NCI-H460 (cell line): ENCODE results near the gene PRF1. TPM values are rescaled to one million over a fixed set of nuclear protein-coding genes. Genes with fewer than 3 reads are reported as not detected.
"Not testable (repeated sequence)": the region's sequence is repeated elsewhere in the genome, so short reads cannot be mapped to it uniquely, and the experiment has no call there.

Experiments
- DNase-seq: peaks from one replicate; pipeline ENCODE4 v3.0.0-alpha.2; 2016; ENCODE audit warnings: low read depth; ENCODE audit errors: extremely low read depth
- total RNA-seq: library from RNA; depleted of rRNA; stranded (reverse); fragments of >200 nt; shearing (Covaris generic); gene quantifications from 2 replicates; pipeline ENCODE4 v1.2.3, GENCODE V29; 2014

PRF1 gene
- total RNA-seq, 1 experiment from 2014 or later: not detected

DNA sequence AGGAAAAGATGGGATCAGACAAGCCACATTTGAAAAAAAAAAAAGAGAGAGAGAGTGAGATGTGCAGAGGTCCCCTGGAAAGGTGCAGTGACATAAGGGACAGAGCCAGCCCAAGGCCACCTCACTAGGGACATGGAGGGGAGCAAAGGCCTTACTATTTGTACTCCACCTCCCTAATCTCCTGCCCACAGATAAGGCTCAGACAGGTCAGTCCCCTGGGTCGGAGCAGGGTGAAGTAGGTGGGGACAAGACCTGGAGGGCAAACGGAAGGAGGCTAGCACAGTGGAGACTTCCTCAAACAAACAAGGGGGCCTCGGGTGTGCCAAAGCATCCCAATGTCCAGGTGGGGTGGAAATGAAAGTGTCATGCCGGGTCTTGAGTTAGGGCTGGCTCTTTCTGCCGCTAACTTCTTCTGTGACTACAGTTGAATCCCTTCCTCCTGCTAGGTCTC, 7.0 kb downstream of the PRF1 start:
- no peak for DNase-seq

DNA sequence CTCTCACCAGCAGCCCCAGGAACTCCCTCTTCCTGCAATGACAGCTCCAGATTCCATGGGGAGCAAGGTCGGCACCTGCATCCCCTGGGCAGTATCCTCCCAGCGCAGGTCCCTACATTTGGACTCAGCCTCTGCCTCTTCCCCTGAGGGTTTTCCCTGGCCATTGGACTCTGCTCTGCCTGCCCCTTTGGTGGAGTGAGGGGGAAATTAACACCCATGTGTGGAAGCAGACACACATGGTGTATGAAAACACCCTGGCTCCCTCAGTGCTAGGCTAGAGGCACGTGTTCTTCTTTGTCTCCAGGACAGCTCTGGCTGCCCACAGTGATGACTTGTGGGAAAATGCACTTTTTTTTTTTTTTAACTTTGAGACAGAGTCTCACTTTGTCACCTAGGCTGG, 8.4 kb downstream of the PRF1 start:
- no peak for DNase-seq

DNA sequence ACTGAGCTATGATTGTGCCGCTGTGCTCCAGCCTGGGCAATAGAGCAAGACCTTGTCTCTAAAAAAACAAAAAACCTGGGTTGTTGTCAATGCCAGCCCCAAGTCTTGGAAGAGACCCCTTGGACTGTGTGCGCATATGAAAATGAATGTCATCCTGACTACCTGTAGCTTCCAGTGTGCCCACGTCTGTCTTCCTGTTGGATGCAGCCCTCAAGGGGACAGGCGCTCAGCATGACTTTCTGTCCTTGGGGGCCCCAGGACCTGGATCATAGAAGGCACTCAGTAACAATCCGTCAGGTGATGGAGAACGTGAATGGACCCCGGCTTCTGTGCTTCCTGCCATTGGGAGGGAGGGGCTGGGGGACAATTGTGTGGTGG, 9.0 kb downstream of the PRF1 start:
- DNase-seq: no peak

DNA sequence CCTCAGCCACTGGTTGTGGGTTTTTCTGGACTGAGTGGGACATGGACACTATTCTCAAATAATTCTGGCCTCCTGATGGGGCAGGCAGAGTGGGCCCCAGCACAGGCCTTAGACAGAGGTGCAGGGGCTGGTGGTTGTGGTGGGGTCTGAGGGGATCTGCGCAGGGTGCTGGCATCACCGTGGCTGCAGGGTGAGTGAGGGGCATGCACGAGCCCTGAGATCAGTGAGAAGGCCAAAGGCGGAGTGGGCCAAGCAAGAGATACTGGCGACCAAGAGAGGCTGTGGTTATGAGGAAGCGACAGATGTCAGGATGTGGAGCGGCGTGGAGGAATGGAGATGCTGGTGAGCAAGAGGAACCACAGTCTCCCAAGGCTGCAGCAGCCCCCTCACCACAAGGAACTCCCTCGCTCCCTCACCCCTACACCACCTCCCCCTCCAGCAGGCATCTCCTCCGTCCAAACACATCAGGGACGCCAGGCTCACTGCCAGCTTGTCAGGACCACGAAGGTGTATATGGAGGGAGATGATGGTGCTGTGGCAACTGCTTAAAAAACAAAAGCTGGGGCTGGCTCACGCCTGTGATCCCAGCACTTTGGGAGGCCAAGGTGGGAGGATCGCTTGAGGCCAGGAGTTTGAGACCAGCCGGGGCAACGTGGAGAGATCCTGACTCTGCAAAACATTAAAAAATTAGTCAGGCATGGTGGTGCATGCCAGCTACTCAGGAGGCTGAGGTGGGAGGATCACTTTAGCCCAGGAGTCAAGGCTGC, 9.6 kb downstream of the PRF1 start:
- no peak for DNase-seq

DNA sequence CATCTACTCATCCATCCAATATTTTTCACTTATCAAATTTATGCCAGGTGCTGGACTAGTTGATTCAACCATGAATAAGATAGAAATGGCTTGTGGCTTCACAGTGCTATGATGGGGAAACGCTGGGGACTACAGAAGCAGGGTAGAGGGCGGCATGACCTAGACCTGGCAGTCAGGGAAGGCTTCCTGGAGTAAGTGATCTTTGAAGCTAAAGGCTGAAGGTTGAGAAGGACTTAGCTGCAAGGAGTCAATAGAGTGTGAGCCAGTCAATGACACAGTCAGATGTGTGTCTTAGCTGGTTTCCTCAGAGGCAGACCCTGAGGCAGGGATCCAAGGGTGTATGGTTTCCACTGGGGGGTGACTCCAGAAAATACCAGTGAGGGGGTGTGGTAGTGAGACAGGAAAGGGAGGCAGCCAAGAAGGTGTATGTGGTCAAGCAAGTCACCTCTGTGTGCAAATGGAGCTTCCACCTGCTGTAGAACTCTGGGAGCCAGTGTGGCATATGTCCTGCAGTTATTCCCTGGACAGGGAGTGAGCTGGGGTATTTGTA, 10.3 kb downstream of the PRF1 start:
- no peak for DNase-seq

DNA sequence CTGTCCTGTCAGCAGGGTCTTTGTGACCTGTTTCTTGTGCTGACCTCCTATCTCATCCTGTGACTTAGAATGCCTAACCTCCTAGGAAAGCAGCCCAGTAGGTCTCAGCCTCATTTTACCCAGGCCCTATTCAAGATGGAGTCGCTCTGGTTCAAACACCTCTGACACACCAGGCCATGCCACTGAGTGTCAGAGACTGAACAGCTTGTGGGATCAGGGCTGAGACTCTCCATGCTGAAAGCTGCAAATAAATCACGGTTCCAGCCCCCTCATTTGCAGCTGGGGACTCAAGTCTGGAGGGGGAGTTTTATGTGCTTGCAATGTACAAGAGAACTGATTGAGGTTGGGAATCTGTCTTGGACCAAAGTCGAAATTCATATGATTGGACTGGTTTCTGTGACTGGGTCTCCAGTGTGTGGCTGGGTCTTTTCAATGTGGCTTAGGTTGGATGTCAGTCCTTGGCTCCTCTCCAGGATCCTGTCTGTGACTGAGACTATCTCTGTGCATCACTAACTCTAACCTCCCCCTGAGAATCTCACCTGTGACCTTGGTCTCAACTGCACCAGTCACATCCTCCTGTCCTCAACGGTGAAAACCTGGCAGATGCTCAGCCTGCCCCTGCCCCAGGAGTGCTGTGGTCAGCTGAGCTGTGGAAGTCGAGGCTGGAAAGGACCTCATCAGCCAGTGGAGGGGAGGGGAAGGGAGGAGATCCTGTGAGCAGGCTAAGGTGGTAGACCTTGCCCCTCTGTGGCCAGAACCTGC, 11.7 kb downstream of the PRF1 start:
- no peak for DNase-seq

DNA sequence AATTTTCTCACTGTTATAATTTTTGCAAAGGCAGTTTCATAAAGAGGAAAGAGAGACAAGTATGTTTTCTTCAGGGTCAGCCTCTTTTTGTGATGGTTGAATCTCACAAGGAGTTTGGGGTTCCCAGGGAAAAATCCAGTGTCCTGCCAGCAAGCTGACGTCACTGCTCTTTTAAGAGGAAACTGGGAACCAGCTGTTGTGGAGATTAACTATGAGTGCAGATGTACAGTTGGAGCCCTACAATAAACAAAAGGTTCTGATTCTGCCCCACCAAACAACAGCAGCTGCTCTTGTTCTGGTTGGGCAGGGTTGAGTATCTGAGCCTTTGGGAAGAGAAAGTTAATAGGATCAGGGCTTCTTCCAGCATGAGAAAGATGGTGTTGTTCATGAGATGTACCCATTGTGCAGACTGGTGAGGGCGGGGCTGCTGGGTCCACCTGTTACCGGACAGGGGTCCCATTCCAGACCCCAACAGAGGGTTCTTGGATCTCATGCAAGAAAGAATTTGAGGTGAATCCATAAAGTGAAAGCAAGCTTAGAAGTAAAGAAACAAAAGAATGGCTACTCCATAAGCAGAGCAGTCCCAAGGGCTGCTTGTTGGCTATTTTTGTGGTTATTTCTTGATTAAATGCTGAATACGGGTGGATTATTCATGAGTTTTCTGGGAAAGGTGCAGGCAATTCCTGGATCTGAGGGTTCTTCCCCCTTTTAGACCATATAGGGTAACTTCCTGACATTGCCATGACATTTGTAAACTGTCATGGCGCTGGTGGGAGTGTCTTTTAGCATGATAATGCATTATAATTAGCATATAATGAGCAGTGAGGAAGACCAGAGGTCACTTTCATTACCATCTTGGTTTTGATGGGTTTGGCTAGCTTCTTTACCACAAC, 12.5 kb downstream of the PRF1 start:
- DNase-seq: no peak

DNA sequence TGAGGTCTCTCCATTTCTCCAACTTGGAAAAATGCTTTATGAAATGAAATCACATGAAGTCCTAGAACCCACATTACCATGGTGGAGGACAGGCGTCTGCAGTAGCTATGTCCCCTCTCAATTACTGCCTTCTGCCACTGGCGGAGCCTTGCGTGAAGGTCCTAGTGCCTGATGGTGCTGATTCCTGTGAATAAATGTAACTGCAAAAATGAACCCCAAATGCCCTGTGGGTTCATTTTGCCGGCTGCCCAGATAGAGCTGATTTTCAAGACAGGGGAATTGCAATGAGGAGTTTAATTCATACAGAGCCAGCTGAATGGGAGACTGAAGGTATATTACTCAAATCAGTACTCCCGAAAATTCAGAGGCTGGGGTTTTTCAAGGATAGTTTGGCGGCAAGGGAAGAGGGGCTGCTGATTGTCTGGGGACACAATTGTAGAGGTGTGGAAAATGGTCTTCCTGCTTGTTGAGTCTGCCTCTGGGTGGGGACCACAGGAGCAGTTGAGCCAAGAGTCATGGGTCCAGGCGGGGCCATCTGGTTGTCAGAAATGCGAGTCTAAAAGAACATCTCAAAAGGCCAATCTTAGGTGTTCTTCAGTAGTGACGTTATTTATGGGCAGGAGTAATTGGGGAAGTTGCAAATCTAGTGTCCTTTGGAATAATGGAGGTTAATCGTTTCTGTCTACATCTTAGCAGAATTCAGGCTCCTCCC, 13.5 kb downstream of the PRF1 start:
- no peak for DNase-seq

DNA sequence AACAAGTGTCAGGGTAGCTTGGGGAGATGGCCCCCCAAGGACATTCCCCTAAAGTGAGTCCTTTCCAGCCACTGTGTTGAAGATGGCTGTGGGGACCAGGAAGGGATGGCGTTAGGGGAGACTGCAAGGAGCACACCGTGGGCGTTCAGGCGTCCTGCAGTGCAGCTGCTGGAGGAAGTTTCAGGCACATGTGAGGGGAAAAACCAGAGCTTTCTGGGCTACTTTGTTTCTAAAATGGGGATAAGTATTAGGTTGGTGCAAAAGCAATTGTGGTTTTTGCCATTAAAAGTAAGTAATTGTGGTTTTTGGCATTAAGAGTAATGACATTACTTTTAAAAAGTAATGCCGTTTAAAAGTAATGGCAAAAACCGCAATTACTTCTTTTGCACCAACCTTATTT, 14.3 kb downstream of the PRF1 start:
- DNase-seq: no peak

DNA sequence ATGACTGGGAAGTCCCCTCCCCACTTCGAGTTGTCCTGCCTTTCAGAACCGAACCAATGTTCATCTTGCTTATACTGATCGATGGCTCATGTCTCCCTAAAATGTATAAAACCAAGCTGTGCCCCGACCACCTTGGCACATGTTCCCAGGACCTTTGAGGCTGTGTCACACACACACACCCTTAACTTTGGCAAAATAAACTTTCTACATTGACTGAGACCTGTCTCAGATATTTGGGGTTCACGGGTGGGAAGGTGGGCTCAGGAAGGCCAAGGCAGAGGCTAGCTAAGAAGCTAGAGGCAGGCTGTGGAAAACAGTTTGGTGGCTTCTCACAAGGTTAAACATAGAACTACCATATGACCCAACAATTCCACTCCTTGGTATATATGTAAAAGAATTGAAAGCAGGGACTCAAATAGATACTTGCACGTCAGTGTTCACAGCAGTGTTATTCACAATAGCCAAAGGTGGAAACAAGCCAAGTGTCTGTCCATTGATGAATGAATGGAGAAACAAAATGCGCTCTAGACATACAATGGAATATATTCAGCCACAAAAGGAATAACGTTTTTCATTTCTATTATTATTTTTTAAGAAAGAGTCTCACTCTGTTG, 15.4 kb downstream of the PRF1 start:
- no peak for DNase-seq

DNA sequence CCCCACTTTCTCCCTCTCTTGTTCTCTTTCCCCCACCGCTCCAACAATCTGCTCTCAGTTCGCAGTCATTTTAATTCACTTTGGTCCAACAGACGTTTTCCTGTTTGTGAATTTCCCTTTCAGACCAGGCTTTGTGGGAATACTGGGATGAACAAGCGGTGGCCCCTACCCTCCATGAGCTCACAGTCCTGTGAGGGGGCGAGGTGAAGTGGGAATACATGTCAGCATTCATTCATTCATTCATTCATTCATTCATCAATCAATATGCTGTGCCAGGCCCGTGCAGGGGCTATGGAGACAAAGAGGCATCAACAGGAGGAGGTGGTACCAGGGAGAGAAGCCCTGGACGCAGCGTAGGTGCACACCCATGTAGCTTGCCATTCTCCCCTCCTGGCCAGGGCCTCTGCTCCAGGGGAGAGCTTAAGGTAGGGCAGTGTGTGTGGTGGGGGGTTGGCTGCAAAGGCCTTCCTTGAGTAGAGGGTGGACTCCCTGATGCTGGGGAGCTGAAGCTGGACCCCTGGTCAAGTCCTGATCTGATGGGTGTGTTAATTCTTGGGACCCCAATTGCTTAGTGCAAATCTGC, 16.1 kb downstream of the PRF1 start:
- DNase-seq: no peak

DNA sequence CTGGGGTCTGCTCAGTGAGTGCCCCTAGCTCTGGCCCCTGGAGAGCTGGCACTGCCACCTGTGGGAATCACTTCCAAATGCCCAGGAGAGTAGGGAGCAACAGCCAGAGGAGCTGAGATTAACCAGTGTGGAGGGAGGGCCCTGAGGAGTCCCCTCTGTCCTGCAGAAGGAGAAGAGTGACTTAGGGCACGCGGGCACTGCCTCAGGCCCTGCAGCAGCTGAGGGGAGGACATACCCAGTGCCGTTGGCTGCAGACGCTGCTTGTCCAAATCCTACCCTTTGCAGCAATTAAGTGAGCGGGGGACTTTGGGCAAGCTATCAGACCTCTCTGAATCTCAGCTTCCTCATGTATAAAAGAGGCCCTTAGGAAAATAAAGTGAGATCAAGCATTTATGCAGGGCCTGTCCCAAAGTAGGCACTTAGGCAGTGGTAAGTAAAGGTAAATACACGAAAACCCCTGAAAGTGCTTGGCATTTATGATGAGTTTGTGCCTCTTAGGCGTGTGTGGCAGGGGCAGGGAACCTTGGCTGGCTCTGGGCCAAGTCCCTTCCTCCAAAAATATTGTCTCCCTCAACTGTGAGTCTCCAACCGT, 16.9 kb downstream of the PRF1 start:
- DNase-seq: no peak

DNA sequence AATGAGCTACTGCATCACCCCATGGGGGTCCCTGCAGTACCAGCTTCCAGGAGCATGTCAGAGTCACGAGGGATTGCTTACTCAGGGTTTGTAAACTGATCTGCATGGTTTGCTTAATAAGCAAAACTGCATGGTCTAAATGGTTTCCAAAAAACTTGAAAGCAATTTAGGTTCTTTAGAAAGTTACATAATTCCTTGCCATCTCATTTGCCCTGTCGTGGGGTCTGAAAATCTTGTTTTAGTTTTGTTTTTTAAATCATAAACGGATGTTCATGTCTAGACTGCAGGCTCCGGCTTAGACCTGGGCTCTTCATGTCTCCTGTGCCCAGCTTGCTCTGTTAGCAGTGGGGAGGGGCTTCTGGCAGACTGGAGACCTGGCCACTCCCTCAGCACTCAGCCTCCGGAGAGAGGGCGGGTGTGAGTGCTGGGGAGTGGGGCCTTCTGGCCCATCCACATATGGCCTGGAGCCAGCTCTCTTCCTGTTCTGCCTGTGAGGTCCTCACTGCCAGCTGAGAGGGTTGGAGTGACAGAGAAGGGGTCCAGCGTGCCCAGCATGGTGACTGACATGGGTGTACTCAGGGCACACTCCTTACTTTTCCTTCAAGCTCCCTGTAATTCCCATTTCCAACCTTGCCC, 17.5 kb downstream of the PRF1 start:
- DNase-seq: no peak

DNA sequence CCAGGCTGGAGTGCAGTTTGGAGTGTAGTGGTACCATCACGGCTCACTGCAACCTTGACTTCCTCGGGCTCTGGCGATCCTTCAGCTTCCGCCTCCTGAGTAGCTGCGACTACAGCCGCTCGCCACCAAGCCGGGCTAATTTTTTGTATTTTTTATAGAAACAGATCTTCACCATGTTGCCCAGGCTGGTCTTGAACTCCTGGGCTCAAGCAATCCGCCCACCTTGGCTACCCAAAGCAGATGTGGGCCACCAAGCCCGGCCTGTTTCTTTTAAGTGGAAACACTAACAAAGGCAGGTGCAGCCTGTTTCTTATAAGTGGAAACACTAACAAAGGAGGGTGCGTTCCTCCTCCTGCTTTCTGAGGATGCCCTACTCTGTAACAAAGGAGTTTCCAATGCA, 18.2 kb downstream of the PRF1 start:
- no peak for DNase-seq

DNA sequence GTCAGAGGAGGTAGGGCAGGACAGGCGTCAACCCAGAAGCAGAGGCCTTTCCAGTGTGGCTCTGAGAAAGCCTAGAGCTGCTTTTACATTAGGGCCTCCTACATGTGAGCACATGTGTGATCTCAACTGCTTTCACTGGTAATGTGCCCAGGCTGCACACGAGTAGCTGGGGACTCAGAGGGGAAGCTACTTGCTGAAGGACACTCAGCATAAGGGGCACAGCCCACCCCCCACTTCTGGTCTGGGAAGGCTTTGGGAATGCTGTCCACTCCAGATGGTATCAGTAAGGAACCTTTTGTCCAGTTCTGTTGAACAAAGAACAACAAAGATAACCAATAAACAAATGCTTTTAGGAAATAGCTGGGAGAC, 18.9 kb downstream of the PRF1 start:
- no peak for DNase-seq

DNA sequence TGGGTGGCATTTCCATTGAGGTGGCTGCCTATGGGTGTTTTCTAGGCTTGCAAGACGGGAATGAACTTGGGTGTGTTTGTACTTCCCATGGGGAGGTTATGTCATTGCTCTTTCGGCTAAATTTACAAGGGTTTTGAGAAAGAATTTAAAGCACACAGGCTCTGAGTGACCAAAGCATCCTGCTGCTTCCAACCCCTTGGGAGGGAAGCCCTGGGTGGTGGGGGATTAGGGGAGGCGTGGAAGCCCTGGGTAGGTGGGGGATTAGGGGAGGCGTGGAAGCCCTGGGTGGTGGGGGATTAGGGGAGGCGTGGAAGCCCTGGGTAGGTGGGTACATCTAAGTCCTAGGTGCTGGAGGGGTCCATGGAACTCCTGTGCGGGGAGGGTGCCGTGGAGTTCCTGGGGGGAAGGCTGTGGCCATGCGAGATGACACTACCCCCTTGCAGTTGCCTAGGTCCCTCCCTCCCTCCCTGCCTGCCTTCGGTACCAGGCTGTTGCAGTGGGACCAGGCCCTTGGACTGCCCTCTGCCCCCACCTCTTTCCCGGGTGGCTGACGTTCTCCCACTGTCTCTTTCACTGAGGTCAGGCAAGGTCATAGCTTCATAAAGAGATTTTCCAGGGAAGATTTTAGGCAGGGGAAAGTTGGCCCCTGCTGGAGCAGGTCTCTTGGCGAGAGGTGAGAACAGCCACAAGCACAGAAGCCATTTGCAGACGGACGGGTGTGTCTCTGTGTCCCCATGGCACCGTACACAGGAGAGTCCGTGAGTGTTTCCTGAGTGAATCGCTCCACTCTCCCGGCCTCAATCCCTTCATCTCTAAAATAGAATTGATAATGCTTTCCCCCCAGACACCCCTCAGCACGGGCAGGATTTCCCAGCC, 19.5 kb downstream of the PRF1 start:
- no peak for DNase-seq

DNA sequence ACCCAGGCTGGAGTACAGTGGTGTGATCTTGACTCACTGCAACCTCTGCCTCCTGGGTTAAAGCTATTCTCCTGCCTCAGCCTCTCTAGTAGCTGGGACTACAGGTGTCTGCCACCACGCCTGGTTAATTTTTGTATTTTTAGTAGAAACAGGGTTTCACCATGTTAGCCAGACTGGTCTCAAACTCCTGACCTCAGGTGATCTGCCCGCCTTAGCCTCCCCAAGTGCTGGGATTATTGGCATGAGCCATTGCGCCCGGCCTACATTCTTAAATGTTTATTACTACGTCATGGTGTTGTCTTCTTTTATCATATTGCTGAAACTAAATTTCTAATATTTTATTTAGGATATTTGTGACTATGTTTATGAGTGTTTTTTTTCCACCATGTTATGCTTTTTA, 21.4 kb downstream of the PRF1 start:
- not testable (repeated sequence) for DNase-seq
